Measurements from ENCODE around the gene RNF38.
"Not testable (repeated sequence)": the region's sequence is repeated elsewhere in the genome, so short reads cannot be mapped to it uniquely, and the experiment has no call there.

DNA sequence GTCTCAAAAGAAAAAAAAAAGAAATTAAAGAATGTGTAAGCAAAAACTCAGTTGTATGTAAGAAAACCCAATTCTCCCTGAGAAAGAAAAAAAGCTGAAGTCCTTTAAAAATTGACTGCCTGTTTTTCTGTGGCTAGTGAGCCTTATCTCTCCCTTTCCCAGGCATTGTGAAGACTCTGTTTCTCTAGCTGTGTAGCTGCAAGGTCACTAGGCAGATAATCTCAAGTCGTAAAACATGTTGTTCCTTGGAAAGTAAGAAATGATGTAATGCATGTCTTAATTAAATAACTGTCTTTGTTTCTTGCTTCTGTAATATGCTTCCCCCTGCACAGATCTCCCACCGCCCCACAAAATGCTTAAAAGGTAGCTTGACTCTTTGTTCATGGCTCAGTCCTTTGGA is 95.7 kb downstream of the RNF38 start:
- TF ChIP-seq, protein P1, sequence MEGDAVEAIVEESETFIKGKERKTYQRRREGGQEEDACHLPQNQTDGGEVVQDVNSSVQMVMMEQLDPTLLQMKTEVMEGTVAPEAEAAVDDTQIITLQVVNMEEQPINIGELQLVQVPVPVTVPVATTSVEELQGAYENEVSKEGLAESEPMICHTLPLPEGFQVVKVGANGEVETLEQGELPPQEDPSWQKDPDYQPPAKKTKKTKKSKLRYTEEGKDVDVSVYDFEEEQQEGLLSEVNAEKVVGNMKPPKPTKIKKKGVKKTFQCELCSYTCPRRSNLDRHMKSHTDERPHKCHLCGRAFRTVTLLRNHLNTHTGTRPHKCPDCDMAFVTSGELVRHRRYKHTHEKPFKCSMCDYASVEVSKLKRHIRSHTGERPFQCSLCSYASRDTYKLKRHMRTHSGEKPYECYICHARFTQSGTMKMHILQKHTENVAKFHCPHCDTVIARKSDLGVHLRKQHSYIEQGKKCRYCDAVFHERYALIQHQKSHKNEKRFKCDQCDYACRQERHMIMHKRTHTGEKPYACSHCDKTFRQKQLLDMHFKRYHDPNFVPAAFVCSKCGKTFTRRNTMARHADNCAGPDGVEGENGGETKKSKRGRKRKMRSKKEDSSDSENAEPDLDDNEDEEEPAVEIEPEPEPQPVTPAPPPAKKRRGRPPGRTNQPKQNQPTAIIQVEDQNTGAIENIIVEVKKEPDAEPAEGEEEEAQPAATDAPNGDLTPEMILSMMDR (IDR thresholded peaks at IDR 0.05; ENCODE audit: poor library complexity, severe bottlenecking) = not testable (repeated sequence)
- not testable (repeated sequence) for TF ChIP-seq EZH2 (IDR thresholded peaks at IDR 0.05; ENCODE audit: borderline replicate concordance, insufficient read depth, low read length, poor library complexity, severe bottlenecking)

All from neural cell (in vitro differentiated cells).